GM12873 (cell line): ENCODE data around the gene EML4.

Experiments used
- TF ChIP-seq, protein P1 (sequence below): IDR thresholded peaks from 2 replicates; pipeline ENCODE4 v1.5.1; 2012; ENCODE audit warnings: low read depth, mild to moderate bottlenecking, moderate library complexity, low read length, control low read depth; ENCODE audit not compliant: insufficient read depth; ENCODE audit errors: missing control alignments

Gene EML4

DNA sequence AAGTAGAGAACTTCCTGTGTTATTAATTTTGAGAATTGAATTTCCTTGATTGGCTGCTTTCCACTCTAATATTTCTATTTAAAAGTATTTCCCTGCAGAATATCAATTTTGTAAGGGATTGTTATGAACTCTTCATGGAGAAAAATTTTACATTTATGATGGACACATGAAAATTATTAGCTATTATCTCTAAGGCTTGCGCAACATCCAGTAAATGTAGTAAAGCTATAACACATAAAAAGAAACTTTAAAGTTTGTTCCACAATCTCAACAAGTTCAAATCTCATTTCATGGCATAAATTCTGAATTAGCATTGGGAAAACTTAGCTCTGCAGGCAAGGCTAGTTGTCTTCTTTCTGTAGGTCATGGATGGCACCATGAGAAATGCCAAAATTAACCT, 4.2 kb upstream of the EML4 start:
- TF ChIP-seq, protein P1, sequence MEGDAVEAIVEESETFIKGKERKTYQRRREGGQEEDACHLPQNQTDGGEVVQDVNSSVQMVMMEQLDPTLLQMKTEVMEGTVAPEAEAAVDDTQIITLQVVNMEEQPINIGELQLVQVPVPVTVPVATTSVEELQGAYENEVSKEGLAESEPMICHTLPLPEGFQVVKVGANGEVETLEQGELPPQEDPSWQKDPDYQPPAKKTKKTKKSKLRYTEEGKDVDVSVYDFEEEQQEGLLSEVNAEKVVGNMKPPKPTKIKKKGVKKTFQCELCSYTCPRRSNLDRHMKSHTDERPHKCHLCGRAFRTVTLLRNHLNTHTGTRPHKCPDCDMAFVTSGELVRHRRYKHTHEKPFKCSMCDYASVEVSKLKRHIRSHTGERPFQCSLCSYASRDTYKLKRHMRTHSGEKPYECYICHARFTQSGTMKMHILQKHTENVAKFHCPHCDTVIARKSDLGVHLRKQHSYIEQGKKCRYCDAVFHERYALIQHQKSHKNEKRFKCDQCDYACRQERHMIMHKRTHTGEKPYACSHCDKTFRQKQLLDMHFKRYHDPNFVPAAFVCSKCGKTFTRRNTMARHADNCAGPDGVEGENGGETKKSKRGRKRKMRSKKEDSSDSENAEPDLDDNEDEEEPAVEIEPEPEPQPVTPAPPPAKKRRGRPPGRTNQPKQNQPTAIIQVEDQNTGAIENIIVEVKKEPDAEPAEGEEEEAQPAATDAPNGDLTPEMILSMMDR = no peak

DNA sequence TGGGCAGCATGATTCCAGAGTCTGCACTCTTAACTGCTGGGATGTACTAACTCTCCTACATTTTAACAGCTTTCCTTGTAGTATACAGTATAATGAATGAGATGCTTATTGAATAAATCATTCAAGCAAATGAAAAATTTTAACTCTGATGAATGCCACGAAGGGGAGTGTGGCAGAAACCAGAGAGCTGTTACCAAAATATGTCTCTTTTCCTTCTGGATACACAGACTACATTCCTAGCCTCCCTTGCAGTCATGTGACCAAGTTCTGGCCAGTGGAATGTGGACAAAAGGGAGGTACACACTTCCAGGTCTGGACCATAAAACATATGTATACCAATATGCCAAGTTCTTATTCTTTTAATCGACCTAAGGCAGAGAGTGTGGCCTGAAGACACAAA, 1.7 kb upstream of the EML4 start:
- TF ChIP-seq, protein P1 = no peak

DNA sequence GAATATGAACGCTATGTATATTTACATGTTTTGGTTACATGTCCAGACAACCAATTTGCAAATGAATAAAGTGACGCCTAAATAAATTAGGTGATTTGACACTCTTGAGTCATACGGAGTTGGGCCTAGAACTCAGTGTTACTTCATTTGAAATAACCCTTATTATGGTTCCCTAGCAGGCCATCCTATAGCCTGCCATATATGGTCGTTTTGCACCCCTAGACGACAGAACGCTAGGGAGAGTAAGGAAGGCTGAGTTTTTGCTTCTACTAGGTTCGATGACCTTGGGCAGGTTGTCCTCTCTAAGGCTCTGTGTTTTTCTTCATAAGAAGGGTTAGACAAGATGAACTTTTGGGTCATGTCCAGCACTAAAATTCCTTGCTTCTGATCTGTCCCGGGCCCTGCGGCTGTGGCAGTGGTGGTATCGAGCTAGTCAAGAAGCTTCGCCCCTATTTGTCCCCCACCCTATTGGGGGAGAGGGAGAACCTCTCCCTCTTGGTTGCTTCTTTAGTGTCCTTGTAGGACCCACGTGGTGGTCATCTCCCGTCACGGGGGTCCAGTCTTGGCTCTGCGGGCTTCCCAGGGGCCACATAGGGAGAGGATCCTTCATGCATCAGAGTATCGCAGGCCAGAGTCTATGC, 574 bp upstream of the EML4 start:
- TF ChIP-seq, protein P1 = no peak

DNA sequence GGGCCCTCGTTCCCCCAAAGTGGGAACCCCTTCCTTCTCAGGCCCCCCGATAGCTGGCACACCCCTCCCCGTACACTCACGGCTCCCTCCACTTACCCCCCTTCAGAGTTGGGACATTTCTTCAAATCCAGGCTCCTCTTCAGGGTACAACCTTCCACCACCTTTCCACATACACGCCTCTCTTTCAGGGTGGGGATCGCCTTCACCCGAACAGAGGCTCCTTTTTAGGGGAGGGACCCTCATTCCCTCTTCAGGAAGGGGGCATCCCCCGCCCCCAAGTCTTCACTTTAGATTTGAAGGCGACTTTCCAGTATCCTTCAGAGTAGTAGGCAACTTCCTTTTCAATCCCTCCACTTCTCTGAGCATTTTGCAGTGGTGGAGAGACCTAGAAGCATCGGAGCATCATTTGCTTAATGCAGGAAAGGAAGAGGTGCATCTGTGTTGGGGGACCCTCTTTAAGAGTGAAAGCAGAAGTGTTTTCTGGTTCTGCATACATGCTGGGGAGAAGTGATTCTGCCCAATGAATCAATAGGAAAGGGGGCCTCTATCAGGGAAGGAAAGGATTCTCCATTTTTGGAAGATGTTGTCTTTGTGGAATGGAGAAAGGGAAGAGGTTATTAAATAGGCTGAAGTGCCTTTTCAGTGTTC, 845 bp downstream of the EML4 start:
- TF ChIP-seq, protein P1 = no peak

DNA sequence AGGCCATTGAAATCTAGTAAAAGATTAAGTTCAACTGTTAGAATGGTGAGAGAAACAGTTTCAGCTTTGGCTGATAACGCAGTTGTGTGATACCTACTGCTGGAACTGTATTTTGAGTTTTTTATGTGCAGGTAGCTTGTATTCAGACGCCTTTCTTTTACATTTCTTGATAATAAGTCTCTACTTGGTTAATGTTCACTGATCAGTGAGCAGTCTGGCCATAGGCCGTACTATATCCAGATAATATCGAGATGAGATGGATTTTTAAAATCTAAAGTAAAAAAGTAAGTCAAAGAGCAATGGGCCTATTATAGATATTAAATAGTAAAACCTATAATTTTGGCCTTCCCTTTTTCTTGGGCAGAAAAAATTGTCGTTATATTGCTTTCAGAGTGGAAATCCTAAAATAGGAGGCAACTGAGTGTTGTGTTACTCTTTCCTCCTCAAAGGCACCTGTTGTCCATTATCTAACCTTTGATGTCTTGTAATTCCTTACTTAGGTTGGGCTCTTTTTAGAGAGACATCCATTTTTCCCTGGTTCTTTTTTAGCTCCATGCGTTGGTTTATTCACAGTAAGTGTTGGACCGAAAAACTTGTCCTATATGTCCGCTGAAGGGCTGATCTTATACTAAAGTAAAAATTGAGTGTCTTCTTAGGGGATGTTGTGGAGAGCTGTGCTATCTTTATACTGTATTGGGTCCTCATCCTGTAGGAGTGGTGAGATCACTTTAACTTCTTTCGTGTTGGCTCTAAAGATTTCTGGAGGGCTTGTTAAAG, 1.7 kb downstream of the EML4 start:
- TF ChIP-seq, protein P1 = no peak

DNA sequence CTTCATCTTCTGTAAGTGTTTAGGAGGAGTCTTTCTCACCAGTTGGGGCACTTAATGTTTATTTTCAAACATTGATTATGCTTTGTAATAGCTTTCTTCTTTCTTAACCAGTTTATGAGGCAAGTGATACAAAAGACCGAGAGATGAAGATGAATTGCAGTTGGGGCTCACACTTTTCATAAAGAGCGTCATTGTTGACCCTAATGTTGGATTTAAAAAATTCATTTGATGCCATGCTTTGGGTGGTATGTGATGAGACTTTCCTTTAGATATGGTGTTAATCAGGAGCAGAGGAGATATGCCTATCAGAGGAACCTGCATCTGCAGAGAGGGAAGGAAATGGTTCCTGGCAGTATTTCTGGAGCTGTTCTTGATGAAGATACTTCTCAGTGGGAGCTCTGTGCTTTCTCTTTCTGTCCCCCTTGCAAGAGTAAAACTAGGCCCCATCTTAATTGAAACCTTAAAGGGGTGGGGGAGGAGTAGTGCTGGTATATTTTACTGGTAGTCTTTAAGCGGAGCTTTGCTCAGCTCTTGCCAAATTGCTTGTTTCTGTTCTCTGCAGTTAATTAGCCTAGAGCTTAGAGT, 2.3 kb downstream of the EML4 start:
- TF ChIP-seq, protein P1 = no peak

DNA sequence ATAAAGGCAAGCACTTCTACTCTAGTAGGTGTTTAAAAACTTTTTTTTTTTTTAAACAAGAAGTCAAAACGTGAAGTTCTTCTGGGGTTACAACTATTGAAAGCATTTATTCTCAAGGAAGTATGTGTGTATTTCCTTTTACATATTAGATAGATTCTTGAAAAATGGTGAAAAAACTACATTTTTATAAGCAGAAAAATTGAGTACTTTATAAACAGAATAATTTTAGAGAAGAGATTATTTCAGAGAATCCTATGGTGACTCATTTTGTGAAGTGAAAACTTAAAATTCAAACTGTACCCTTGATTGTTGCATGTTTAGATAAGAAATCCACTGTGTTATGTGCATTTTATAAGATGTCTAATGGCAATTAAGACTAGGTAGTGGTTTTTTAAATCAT, 2.9 kb downstream of the EML4 start:
- TF ChIP-seq, protein P1 = no peak
